Astrocyte of the spinal cord (primary cell): ENCODE measurements around the gene SLC22A7.

Experiments
- DNase-seq: peaks from one replicate; pipeline ENCODE4 v3.0.0; 2011; ENCODE audit warnings: low read depth, low spot score
- H3K4me3 ChIP-seq: 2 replicates; pipeline ENCODE4 v1.5.1; 2011; ENCODE audit warnings: low read depth, mild to moderate bottlenecking, low read length, moderate library complexity
- CTCF ChIP-seq: IDR thresholded peaks from 2 replicates; pipeline ENCODE4 v1.5.1; 2012; ENCODE audit warnings: low read depth, mild to moderate bottlenecking, low read length, inconsistent platforms
- in situ Hi-C: cut with HindIII; loops from 2 replicates; pipeline ENCODE4 v1.10.0; 2017; ENCODE audit warnings: low sequenced_read_pairs

The SLC22A7 gene

GRCh38 chr6:43308101-43308989, 10.3 kb downstream of the SLC22A7 start, which contains the start of gene CRIP3:
CRIP3 (minus strand) TSS chr6:43308826; CDS start chr6:43308792, 34 bp downstream.
- peak; percentile 33 for TF ChIP-seq CTCF
- H3K4me3 ChIP-seq, result peak within 1 kb of the TSS; percentile 5
- in situ Hi-C loops, result no loop called here
- no peak for DNase-seq

GRCh38 chr6:43308990-43309477, 11.0 kb downstream of the SLC22A7 start:
- no peak for TF ChIP-seq CTCF
- no peak overlapping the region for H3K4me3 ChIP-seq
- DNase-seq, result no peak
- in situ Hi-C loops, result no loop called here

- TF ChIP-seq CTCF, result no peak
- no peak overlapping the region for H3K4me3 ChIP-seq
- in situ Hi-C loops, result no loop called here
- DNase-seq, result no peak
Observed at GRCh38 chr6:43310134-43310533, 12.1 kb downstream of the SLC22A7 start.

- no peak for TF ChIP-seq CTCF
- in situ Hi-C loops, result no loop called here
- H3K4me3 ChIP-seq, result no peak overlapping the region
- no peak for DNase-seq
Observed at GRCh38 chr6:43310624-43311023, 12.6 kb downstream of the SLC22A7 start.

- in situ Hi-C loops, result no loop called here
- no peak for DNase-seq
- no peak overlapping the region for H3K4me3 ChIP-seq
- TF ChIP-seq CTCF, result no peak
Observed at GRCh38 chr6:43311666-43312065, 13.6 kb downstream of the SLC22A7 start.

- H3K4me3 ChIP-seq, result no peak overlapping the region
- in situ Hi-C loops, result no loop called here
Observed at GRCh38 chr6:43313813-43314212, 15.8 kb downstream of the SLC22A7 start.

More at GRCh38 chr6:43313813-43314212, 15.8 kb downstream of the SLC22A7 start:
- no peak for TF ChIP-seq CTCF
- DNase-seq, result no peak
